Jurkat, Clone E6-1 (cell line): ENCODE results near the gene MARK3.

Experiments
- DNase-seq: peaks from one replicate; pipeline ENCODE4 v3.0.0-alpha.2; 2011; ENCODE audit warnings: low read depth, low spot score
- H3K4me3 ChIP-seq: 2 replicates; pipeline ENCODE4 v1.5.1; 2011; ENCODE audit warnings: mild to moderate bottlenecking, low read length, control low read depth, moderate library complexity

The MARK3 gene

GRCh38 chr14:103361867-103362266, 23.3 kb upstream of the MARK3 start:
- H3K4me3 ChIP-seq, result no peak overlapping the region
- DNase-seq, result no peak

GRCh38 chr14:103362780-103363179, 22.4 kb upstream of the MARK3 start:
- DNase-seq, result no peak

GRCh38 chr14:103366741-103367140, 18.5 kb upstream of the MARK3 start:
- DNase-seq, result no peak
- no peak overlapping the region for H3K4me3 ChIP-seq

More at GRCh38 chr14:103362780-103363179, 22.4 kb upstream of the MARK3 start:
- H3K4me3 ChIP-seq, result no peak overlapping the region

GRCh38 chr14:103367995-103368394, 17.2 kb upstream of the MARK3 start:
- DNase-seq, result no peak
- H3K4me3 ChIP-seq, result no peak overlapping the region

GRCh38 chr14:103370087-103370486, 15.1 kb upstream of the MARK3 start:
- no peak for DNase-seq
- no peak overlapping the region for H3K4me3 ChIP-seq

- DNase-seq, result no peak
- H3K4me3 ChIP-seq, result no peak overlapping the region
These were observed 13.2 kb upstream of the MARK3 start for GRCh38 chr14:103372017-103372416.

GRCh38 chr14:103372552-103373304, 12.5 kb upstream of the MARK3 start:
- DNase-seq, result no peak
- no peak overlapping the region for H3K4me3 ChIP-seq

GRCh38 chr14:103374121-103374520, 11.1 kb upstream of the MARK3 start:
- DNase-seq, result no peak
- H3K4me3 ChIP-seq, result no peak overlapping the region

- DNase-seq, result no peak
- no peak overlapping the region for H3K4me3 ChIP-seq
These were observed 7.6 kb upstream of the MARK3 start for GRCh38 chr14:103377522-103378037.

- H3K4me3 ChIP-seq, result no peak overlapping the region
- no peak for DNase-seq
These were observed 7.0 kb upstream of the MARK3 start for GRCh38 chr14:103378038-103378854.

- H3K4me3 ChIP-seq, result no peak overlapping the region
- DNase-seq, result no peak
These were observed 4.4 kb upstream of the MARK3 start for GRCh38 chr14:103380719-103381377.

GRCh38 chr14:103382376-103382775, 2.8 kb upstream of the MARK3 start:
- DNase-seq, result no peak
- H3K4me3 ChIP-seq, result no peak overlapping the region

- peak overlapping the region; percentile 95 for H3K4me3 ChIP-seq
- DNase-seq, result no peak
These were observed 614 bp upstream of the MARK3 start for GRCh38 chr14:103384450-103385151.

- H3K4me3 ChIP-seq, result peak overlapping the region; percentile 95
- DNase-seq, result no peak
These were observed 906 bp downstream of the MARK3 start for GRCh38 chr14:103385929-103386712.

- no peak for DNase-seq
- H3K4me3 ChIP-seq, result peak overlapping the region; percentile 95
These were observed 1.6 kb downstream of the MARK3 start for GRCh38 chr14:103386713-103387329.

- DNase-seq, result no peak
- H3K4me3 ChIP-seq, result no peak overlapping the region
These were observed 3.4 kb downstream of the MARK3 start for GRCh38 chr14:103388664-103389063.

- DNase-seq, result no peak
These were observed 5.4 kb downstream of the MARK3 start for GRCh38 chr14:103390605-103391004.

GRCh38 chr14:103391048-103391447, 5.8 kb downstream of the MARK3 start:
- peak; percentile 46 for DNase-seq
- no peak overlapping the region for H3K4me3 ChIP-seq

More at GRCh38 chr14:103390605-103391004, 5.4 kb downstream of the MARK3 start:
- H3K4me3 ChIP-seq, result no peak overlapping the region
